ENCODE data around the gene LRRC15. TPM values are rescaled to one million over a fixed set of nuclear protein-coding genes. Genes with fewer than 3 reads are reported as not detected.

LRRC15 gene
- total RNA-seq, 4 donors from 2014 or later, result 0.13 to 0.66 (median 0.34) TPM; not detected in 1

DNA sequence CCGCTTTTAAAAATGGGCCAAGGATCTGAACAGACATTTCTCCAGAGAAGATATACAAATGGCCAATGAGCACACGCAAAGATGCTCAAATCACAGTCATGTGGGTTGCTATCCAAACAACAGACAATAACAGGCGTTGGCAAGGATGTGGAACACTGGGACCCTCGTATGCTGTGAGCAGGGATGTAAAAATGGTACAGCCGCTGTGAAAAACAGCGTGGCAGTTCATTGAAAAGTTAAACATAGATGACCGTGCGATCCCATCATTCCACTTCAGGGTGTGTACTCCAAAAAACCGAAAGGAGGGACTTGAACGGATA is 6.7 kb upstream of the LRRC15 start:
- H3K4me3 ChIP-seq, result no peak overlapping the region
- H3K9me3 ChIP-seq, result no peaks in the 10 kb centered on the region
- WGBS, result 86% methylated on average over 10 of the region's 10 CpGs
- no peak overlapping the region for H3K27ac ChIP-seq (replicated peaks in 1 of 4)
- peaks cover 0 to 43% (median 0%) of the 10 kb centered on the region in 4 donors for H3K27me3 ChIP-seq
- TF ChIP-seq, protein P1, sequence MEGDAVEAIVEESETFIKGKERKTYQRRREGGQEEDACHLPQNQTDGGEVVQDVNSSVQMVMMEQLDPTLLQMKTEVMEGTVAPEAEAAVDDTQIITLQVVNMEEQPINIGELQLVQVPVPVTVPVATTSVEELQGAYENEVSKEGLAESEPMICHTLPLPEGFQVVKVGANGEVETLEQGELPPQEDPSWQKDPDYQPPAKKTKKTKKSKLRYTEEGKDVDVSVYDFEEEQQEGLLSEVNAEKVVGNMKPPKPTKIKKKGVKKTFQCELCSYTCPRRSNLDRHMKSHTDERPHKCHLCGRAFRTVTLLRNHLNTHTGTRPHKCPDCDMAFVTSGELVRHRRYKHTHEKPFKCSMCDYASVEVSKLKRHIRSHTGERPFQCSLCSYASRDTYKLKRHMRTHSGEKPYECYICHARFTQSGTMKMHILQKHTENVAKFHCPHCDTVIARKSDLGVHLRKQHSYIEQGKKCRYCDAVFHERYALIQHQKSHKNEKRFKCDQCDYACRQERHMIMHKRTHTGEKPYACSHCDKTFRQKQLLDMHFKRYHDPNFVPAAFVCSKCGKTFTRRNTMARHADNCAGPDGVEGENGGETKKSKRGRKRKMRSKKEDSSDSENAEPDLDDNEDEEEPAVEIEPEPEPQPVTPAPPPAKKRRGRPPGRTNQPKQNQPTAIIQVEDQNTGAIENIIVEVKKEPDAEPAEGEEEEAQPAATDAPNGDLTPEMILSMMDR (IDR thresholded peaks at IDR 0.05), result no peak
- TF ChIP-seq EP300 (IDR thresholded peaks at IDR 0.05) (no peak), POLR2A (IDR thresholded peaks at IDR 0.05; ENCODE audit: low read depth) (no peak), POLR2AphosphoS5 (IDR thresholded peaks at IDR 0.05) (no peak)
- intact Hi-C loops (cut with DNase I), result no loop called here
- DNase-seq (ENCODE audit: extremely low spot score), result no peak
- H3K4me1 ChIP-seq, result no peaks in the 10 kb centered on the region
- no peaks in the 10 kb centered on the region for H3K36me3 ChIP-seq

DNA sequence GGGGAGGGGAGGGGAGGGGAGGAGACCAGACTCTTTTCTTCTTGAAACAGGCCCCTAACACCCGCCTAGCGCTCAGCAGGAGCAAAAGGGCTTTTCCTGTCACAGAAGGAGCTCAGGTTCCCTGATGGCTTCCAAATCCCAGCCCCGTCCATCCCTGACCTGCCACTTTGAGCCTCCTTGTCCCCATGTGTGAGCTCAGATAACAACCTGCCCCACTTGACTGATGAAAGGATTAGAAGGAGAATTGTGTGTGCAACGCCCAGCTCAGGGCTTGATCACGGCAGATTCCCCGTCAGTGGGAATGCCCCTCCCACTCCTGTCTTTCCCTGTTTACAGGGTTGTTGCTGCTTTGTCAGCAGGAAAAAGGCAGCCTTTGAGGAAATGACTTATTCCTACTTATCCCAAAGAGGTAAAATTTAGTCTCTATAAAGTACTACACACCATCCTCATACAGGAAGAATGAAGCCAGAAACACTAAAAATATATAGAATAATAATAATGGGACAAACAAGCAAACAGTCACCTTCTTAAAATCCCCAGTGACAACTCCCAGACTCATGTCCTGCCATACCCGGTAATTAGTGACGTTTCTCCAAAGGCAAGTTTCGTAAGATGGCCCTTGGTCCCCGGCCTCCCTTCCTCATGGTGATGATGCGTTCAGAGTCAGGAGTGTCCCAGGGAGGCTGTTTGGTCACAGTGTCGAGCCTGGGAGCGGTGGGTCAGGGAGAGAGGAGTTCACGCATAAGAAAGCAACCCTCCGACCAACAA is 6.1 kb upstream of the LRRC15 start:
- TF ChIP-seq POLR2AphosphoS5 (IDR thresholded peaks at IDR 0.05) (no peak), EP300 (IDR thresholded peaks at IDR 0.05) (no peak), POLR2A (IDR thresholded peaks at IDR 0.05; ENCODE audit: low read depth) (no peak)
- TF ChIP-seq, protein P1 (IDR thresholded peaks at IDR 0.05), result no peak
- intact Hi-C loops (cut with DNase I), result no loop called here
- Histone ChIP-seq H3K27me3 (peaks cover 0 to 47% (median 0%) of the 10 kb centered on the region in 4 donors), H3K4me3 (no peak overlapping the region), H3K27ac (replicated peaks in 1 of 4) (no peak overlapping the region), H3K4me1 (no peaks in the 10 kb centered on the region), H3K9me3 (no peaks in the 10 kb centered on the region), H3K36me3 (no peaks in the 10 kb centered on the region)
- DNase-seq (ENCODE audit: extremely low spot score), result no peak
- WGBS, result 57% methylated on average over 12 of the region's 15 CpGs

DNA sequence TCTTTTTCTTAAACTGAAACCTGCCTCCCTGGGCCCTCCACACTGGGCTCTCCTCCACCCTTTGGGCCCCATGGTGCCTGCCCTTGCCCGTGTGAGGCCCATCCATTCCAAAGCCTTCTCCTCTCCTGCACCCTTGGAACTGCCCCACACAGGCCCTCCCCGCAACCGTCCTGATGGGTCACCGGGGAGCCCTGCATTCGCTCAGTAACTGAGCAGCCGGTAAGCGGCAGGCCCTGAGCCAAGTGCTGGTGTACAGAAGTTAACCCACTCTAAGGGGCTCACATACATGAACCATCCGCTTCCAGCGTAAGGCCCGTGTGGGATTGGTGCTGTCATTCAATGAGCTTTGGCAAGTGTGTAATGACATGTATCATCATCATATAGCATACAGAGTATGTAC is 5.4 kb upstream of the LRRC15 start:
- H3K4me3 ChIP-seq, result no peak overlapping the region
- 63% methylated on average over 10 of the region's 10 CpGs for WGBS
- peaks cover 0 to 49% (median 0%) of the 10 kb centered on the region in 4 donors for H3K27me3 ChIP-seq
- intact Hi-C loops (cut with DNase I), result no loop called here
- TF ChIP-seq POLR2AphosphoS5 (IDR thresholded peaks at IDR 0.05) (no peak), EP300 (IDR thresholded peaks at IDR 0.05) (no peak), POLR2A (IDR thresholded peaks at IDR 0.05; ENCODE audit: low read depth) (no peak)
- TF ChIP-seq, protein P1 (IDR thresholded peaks at IDR 0.05), result no peak
- DNase-seq (ENCODE audit: extremely low spot score), result no peak
- H3K27ac ChIP-seq (replicated peaks in 1 of 4), result no peak overlapping the region
- H3K4me1 ChIP-seq, result peaks cover 0 to 3% (median 1%) of the 10 kb centered on the region in 4 donors
- no peaks in the 10 kb centered on the region for H3K9me3 ChIP-seq
- H3K36me3 ChIP-seq, result no peaks in the 10 kb centered on the region

DNA sequence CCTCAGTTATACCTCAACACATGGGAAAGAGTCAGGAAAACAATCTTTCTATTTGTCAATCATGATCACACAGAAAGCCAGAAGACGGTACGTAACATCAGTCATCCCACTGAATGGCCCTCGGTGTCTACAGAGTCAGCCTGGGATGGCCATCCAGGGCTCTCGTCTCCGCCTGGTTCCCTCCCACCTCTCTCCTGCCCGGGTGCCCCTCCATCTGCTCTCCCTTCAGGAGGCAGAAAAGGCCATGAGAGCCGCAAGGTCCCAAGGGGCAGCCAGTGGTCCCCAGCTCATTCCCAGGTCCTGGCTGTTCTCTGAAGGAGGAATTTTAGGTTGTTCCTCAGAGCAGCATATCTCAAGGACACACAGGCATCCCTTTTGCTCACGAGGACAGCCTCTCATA is 4.4 kb upstream of the LRRC15 start:
- H3K4me1 ChIP-seq, result peaks cover 0 to 13% (median 6%) of the 10 kb centered on the region in 4 donors
- H3K9me3 ChIP-seq, result no peaks in the 10 kb centered on the region
- no peak for DNase-seq (ENCODE audit: extremely low spot score)
- no peaks in the 10 kb centered on the region for H3K36me3 ChIP-seq
- H3K27ac ChIP-seq (replicated peaks in 1 of 4), result no peak overlapping the region
- peaks cover 0 to 55% (median 0%) of the 10 kb centered on the region in 4 donors for H3K27me3 ChIP-seq
- 79% methylated on average over 8 of the region's 8 CpGs for WGBS
- intact Hi-C loops (cut with DNase I), result no loop called here
- TF ChIP-seq POLR2AphosphoS5 (IDR thresholded peaks at IDR 0.05), result no peak
- no peak for TF ChIP-seq POLR2A (IDR thresholded peaks at IDR 0.05; ENCODE audit: low read depth)
- TF ChIP-seq EP300 (IDR thresholded peaks at IDR 0.05), result no peak
- H3K4me3 ChIP-seq, result no peak overlapping the region

DNA sequence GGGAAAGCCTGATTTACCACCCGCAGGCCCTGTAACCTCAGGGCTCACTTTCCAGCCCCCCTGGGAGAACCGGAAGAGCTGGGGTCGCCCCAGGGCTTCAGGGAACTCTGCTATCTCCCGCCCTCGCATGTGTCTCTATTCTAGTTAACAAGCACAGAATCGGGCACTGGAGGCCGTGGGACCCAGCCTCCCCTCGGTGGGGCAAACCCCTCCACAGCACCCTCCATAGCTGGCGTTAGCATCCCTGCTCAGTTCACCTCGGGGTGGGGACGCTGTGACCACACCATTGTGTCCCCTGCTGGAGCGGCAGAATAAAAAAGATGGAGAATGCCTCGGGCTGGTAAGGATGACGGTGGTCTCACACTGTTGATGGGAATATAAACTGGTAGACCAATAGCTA is 3.5 kb upstream of the LRRC15 start:
- no peaks in the 10 kb centered on the region for H3K9me3 ChIP-seq
- H3K4me1 ChIP-seq, result peaks cover 0 to 13% (median 6%) of the 10 kb centered on the region in 4 donors
- H3K27me3 ChIP-seq, result peaks cover 0 to 55% (median 0%) of the 10 kb centered on the region in 4 donors
- WGBS, result 91% methylated on average over 14 of the region's 14 CpGs
- TF ChIP-seq EP300 (IDR thresholded peaks at IDR 0.05), result no peak
- TF ChIP-seq, protein P1 (IDR thresholded peaks at IDR 0.05), result no peak
- TF ChIP-seq POLR2AphosphoS5 (IDR thresholded peaks at IDR 0.05), result no peak
- no peak for TF ChIP-seq POLR2A (IDR thresholded peaks at IDR 0.05; ENCODE audit: low read depth)
- no peak overlapping the region for H3K27ac ChIP-seq (replicated peaks in 1 of 4)
- intact Hi-C loops (cut with DNase I), result no loop called here
- H3K36me3 ChIP-seq, result no peaks in the 10 kb centered on the region
- no peak overlapping the region for H3K4me3 ChIP-seq
- no peak for DNase-seq (ENCODE audit: extremely low spot score)
